GM12878 (cell line): ENCODE results near the gene TMEM94. TPM values are rescaled to one million over a fixed set of nuclear protein-coding genes. Genes with fewer than 3 reads are reported as not detected.

Experiments
- ATAC-seq: fragments of 200-7000 bp; cut with Tn5 transposase; 3 replicates; pipeline ENCODE4 v1.9.1; 2020; ENCODE audit warnings: mild to moderate bottlenecking, moderate library complexity
- BruUV-seq: library from RNA; stranded (reverse); fragments of 400-500 nt; replicated peaks from 2 replicates; lab custom pipeline; 2021; lab: Mats Ljungman, UMichigan
- CTCF ChIA-PET: fragments of 300-600 bp; sonication (Branson Sonifier 250); formaldehyde crosslinking; extraction: SDS; loops from one replicate; lab custom pipeline; 2021; ENCODE audit warnings: inconsistent platforms; lab: Yijun Ruan, JAX
- POLR2A ChIA-PET: fragments of 350-600 bp; formaldehyde crosslinking; extraction: SDS; loops from one replicate; lab custom pipeline; 2021; ENCODE audit warnings: inconsistent platforms; lab: Charles Lee
- RAD21 ChIA-PET: fragments of 300-600 bp; sonication (Branson Sonifier 250); formaldehyde crosslinking; loops from one replicate; lab custom pipeline; 2023; ENCODE audit warnings: antibody characterized with exemption; ENCODE audit not compliant: unreplicated experiment; lab: Charles Lee
- SMC1A ChIA-PET: fragments of 300-600 bp; sonication (Branson Sonifier 250); formaldehyde crosslinking; loops from one replicate; lab custom pipeline; 2023; ENCODE audit not compliant: unreplicated experiment, uncharacterized antibody; lab: Charles Lee
- DNase-seq: peaks from one replicate; pipeline ENCODE4 v3.0.0-alpha.2; 2011; ENCODE audit warnings: low read depth, low spot score
- FAIRE-seq: peaks from 3 replicates; lab custom pipeline; 2011; peaks lifted over from hg19 to GRCh38; lab: Jason Lieb, UNC
- H2AFZ ChIP-seq: 2 replicates; pipeline ENCODE4 v1.6.0; 2011; ENCODE audit warnings: low read depth, low read length, control low read depth; ENCODE audit not compliant: control insufficient read depth
- H3K27ac ChIP-seq: 2 replicates; pipeline ENCODE4 v1.5.1; 2011; ENCODE audit warnings: control low read depth; ENCODE audit not compliant: control insufficient read depth, insufficient read depth
- H3K27me3 ChIP-seq, 2 experiments: replicated peaks in 1 of 2; 2 replicates each; pipeline versions ENCODE4 v1.6.0 to v1.6.1; 2011; ENCODE audit warnings: low read length in 1 of 2; ENCODE audit not compliant: control insufficient read depth in 2 of 2, insufficient read depth in 2 of 2
- H3K36me3 ChIP-seq, 2 experiments: 2 replicates each; pipeline ENCODE4 v1.5.1; 2011; ENCODE audit warnings: low read length in 1 of 2; ENCODE audit not compliant: control insufficient read depth in 2 of 2, insufficient read depth in 2 of 2
- H3K4me1 ChIP-seq: 2 replicates; pipeline ENCODE4 v1.6.1; 2011; ENCODE audit warnings: mild to moderate bottlenecking, low read length, moderate library complexity, mixed read lengths; ENCODE audit not compliant: control insufficient read depth, insufficient read depth
- H3K4me2 ChIP-seq: 2 replicates; pipeline ENCODE4 v1.6.0; 2011; ENCODE audit warnings: control low read depth; ENCODE audit not compliant: control insufficient read depth, insufficient read depth
- H3K4me3 ChIP-seq: fragments of 200-600 bp; sonication (generic); 2 replicates; pipeline ENCODE4 v1.5.1; 2016
- H3K79me2 ChIP-seq: 2 replicates; pipeline ENCODE4 v1.6.0; 2011; ENCODE audit warnings: low read length; ENCODE audit not compliant: control insufficient read depth, insufficient read depth
- H3K9ac ChIP-seq: 2 replicates; pipeline ENCODE4 v1.8.0; 2011; ENCODE audit warnings: low read length, control low read depth, mixed read lengths; ENCODE audit not compliant: control insufficient read depth, insufficient read depth
- H3K9me3 ChIP-seq: replicated peaks from 3 replicates; pipeline ENCODE4 v1.5.1; 2011; ENCODE audit warnings: mild to moderate bottlenecking, low read length; ENCODE audit not compliant: control insufficient read depth, insufficient read depth
- H4K20me1 ChIP-seq: 2 replicates; pipeline ENCODE4 v1.6.0; 2011; ENCODE audit not compliant: control insufficient read depth, insufficient read depth
- BCL11A ChIP-seq: IDR thresholded peaks from 2 replicates; pipeline ENCODE4 v1.6.1; 2011; ENCODE audit warnings: low read depth, low read length
- CBFB ChIP-seq: IDR thresholded peaks from 2 replicates; pipeline ENCODE4 v1.6.1; 2016; ENCODE audit warnings: antibody characterized with exemption, low read depth
- CBX5 ChIP-seq: sonication (generic); IDR thresholded peaks from 2 replicates; pipeline ENCODE4 v1.6.1; 2016; ENCODE audit warnings: low read depth, moderate library complexity, mild to moderate bottlenecking, inconsistent platforms
- CHD2 ChIP-seq: IDR thresholded peaks from 2 replicates; pipeline ENCODE4 v1.6.1; 2011; ENCODE audit warnings: low read depth, low read length, improper control_type of control experiment, borderline replicate concordance
- KLF5 ChIP-seq: fragments of 450-650 bp; IDR thresholded peaks from 2 replicates; pipeline ENCODE4 v1.6.1; 2014; ENCODE audit warnings: mild to moderate bottlenecking; ENCODE audit not compliant: partially characterized antibody
- NR2C2 ChIP-seq: IDR thresholded peaks from 2 replicates; pipeline ENCODE4 v1.6.1; 2011; ENCODE audit warnings: borderline replicate concordance, low read depth; ENCODE audit not compliant: control insufficient read depth, insufficient read length
- PRDM15 ChIP-seq: fragments of 450-650 bp; formaldehyde crosslinking; IDR thresholded peaks from 2 replicates; pipeline ENCODE4 v1.4.0; 2020; ENCODE audit warnings: mild to moderate bottlenecking, moderate library complexity
- RBBP5 ChIP-seq: fragments of 200-600 bp; sonication (generic); conservative IDR thresholded peaks from 2 replicates; pipeline ENCODE4 v1.6.1; 2016
- RELA ChIP-seq: fragments of 450-650 bp; IDR thresholded peaks from 2 replicates; pipeline ENCODE4 v1.8.0; 2014; ENCODE audit warnings: borderline replicate concordance; ENCODE audit not compliant: partially characterized antibody
- TARDBP ChIP-seq: IDR thresholded peaks from 2 replicates; pipeline ENCODE4 v1.6.1; 2016; ENCODE audit warnings: borderline replicate concordance
- ZBED1 ChIP-seq: IDR thresholded peaks from 2 replicates; pipeline ENCODE4 v1.6.1; 2016; ENCODE audit warnings: borderline replicate concordance
- WGBS: methylation state at CpG from one replicate; pipeline ENCODE4 v1.1.6; 2016; ENCODE audit warnings: low lambda C conversion rate; ENCODE audit not compliant: insufficient replicate concordance, insufficient coverage; ENCODE audit errors: missing lambda C conversion rate; 5-methylcytosine and 5-hydroxymethylcytosine counted together
- in situ Hi-C: fragments of 300-500 bp; cut with MboI; formaldehyde crosslinking; loops from 9 replicates; pipeline ENCODE4 v1.14.3; 2018; ENCODE audit warnings: mixed read lengths
- intact Hi-C: fragments of 100-400 bp; cut with micrococcal nuclease; formaldehyde crosslinking; loops from one replicate; pipeline ENCODE4 v1.14.2; 2022; ENCODE audit not compliant: unreplicated experiment
- polyA plus RNA-seq, 11 experiments: library from polyadenylated mRNA; depleted of rRNA in 4 of 11; unstranded in 6 of 11; stranded (reverse) in 5 of 11; fragments of >200 nt; fragmentation: Nextera tagmentation in 4 of 11; fragmentation: Illumina TruSeq in 1 of 11; extraction: Ambion mirVana in 4 of 11; extraction: Trizol in 1 of 11; gene quantifications; 1 replicate in 1 of 11; 2 replicates in 10 of 11; pipeline versions ENCODE4 v1.2.1 to v1.2.3, GENCODE V29; 2011 to 2016; ENCODE audit warnings: inconsistent platforms in 2 of 11, missing spikeins in 2 of 11, low read depth in 1 of 11
- total RNA-seq, 4 experiments: library from RNA; depleted of rRNA in 3 of 4; stranded (reverse); fragments of >200 nt in 3 of 4; fragmentation: Illumina TruSeq in 1 of 4; extraction: Trizol in 1 of 4; gene quantifications; 2 replicates each; pipeline versions ENCODE4 v1.2.1 to v1.2.3, GENCODE V29; 2013 to 2021
- TF ChIP-seq, protein P1 (sequence below), 3 experiments: IDR thresholded peaks in 2 of 3; conservative IDR thresholded peaks in 1 of 3; 2 replicates each; pipeline ENCODE4 v1.5.1; 2011; ENCODE audit warnings: low read depth in 3 of 3, low read length in 3 of 3, mild to moderate bottlenecking in 3 of 3, control low read depth in 2 of 3, moderate library complexity in 2 of 3, inconsistent platforms in 1 of 3, mixed read lengths in 1 of 3; ENCODE audit not compliant: control insufficient read depth in 2 of 3, insufficient read depth in 1 of 3; ENCODE audit errors: extremely low read depth in 1 of 3
- TF ChIP-seq, protein P2 (sequence below): IDR thresholded peaks from 2 replicates; pipeline ENCODE4 v1.6.1; 2012; ENCODE audit warnings: low read depth, low read length, improper control_type of control experiment

The TMEM94 gene
- total and polyA plus RNA-seq, 10 of the 15 experiments (the other 5 are each of a cell fraction or from before 2014, with no cell fraction given), result 0.31 to 70.7 (median 24.4) TPM

DNA sequence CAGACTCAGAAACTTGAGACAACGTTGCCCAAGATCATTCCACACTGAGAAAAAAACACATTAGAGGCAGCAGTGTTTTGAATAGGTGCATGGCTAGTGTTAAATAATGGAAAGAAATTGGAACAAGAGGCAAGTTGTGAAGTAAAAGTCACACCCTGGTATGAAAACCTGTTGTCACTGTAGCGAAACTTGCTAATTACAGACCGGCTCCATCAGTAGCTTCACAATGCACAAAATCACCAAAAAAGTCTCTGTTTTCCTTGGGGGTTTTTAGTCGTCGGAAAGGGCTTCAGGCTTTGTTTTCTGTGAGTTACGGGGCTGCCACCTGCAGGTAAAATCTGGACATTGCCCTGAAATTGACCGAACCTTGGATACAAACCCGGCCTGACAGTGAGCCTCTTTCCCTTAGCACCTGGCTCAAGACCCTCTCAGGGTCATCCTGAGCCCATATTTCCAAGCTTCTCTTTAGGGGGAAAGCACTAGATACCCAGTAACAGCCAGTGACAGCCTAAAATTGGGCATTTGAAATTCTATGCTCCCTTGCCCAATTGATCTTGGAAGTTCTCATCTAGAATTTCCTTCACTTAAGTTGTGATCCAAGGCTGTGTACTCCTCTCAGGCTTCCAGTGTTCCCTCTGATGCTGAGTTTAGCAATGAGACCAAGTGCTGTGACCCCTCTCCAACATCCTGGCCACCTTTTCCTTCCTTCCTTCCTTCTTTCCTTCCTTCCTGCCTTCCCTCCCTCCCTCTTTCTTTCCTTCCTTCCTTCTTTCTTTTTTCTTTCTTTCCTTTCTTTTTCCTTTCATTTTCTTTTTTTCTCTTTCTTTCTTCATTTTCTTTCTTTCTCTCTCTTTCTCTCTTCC is 43.7 kb upstream of the TMEM94 start (continued):
- TF ChIP-seq, protein P1, sequence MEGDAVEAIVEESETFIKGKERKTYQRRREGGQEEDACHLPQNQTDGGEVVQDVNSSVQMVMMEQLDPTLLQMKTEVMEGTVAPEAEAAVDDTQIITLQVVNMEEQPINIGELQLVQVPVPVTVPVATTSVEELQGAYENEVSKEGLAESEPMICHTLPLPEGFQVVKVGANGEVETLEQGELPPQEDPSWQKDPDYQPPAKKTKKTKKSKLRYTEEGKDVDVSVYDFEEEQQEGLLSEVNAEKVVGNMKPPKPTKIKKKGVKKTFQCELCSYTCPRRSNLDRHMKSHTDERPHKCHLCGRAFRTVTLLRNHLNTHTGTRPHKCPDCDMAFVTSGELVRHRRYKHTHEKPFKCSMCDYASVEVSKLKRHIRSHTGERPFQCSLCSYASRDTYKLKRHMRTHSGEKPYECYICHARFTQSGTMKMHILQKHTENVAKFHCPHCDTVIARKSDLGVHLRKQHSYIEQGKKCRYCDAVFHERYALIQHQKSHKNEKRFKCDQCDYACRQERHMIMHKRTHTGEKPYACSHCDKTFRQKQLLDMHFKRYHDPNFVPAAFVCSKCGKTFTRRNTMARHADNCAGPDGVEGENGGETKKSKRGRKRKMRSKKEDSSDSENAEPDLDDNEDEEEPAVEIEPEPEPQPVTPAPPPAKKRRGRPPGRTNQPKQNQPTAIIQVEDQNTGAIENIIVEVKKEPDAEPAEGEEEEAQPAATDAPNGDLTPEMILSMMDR (IDR thresholded peaks at IDR 0.05 in 2 of 3, conservative IDR thresholded peaks at IDR 0.05 in 1 of 3; ENCODE audit: control insufficient read depth in 2 of 3, extremely low read depth in 1 of 3, insufficient read depth in 1 of 3, low read depth in 3 of 3, low read length in 3 of 3), result peak; percentile 73 to 89 (median 85)

DNA sequence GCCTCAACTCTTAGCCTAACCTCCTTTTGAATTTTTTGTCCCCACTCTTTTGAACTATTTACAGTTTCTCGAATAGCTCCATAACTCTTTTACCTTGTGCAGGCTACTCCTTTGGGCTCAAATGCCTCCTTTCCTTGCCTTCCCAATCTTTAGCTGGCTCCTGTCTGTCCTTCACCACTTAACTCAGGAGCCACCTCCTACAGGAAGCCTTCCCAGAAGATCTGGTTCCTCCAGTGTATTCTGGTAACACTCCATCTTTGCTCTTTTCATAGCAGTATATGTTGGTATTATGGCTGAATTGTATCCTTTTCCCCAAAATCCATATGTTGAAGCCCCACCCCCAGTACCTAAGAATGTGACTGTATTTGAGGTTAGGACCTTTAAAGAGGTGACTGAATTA is 41.9 kb upstream of the TMEM94 start:
- no peak overlapping the region for H3K4me2 ChIP-seq
- no peak overlapping the region for H3K27ac ChIP-seq
- no peak overlapping the region for H3K9ac ChIP-seq
- DNase-seq, result no peak
- in situ Hi-C loops (loop anchor here (5.0 kb wide), 3 partner anchors 142 to 447 kb away; partner anchors contain the start of gene MIF4GD), intact Hi-C loops (loop anchor here (5.0 to 10.0 kb wide), 2 partner anchors 302 to 450 kb away; no protein-coding TSS in a partner anchor)
- no peaks in the 10 kb centered on the region for H3K27me3 ChIP-seq
- H4K20me1 ChIP-seq, result no peaks in the 10 kb centered on the region
- ATAC-seq, result no peak
- H3K4me3 ChIP-seq, result no peak overlapping the region
- POLR2A ChIA-PET, result interaction anchor here (0.5 to 1.2 kb wide), 5 partner anchors 47 to 312 kb away, joined by 3 to 5 read pairs (median 3); partner anchors contain the start of gene SLC25A19
- no TSS peak for BruUV-seq
- RAD21 ChIA-PET, result interaction anchor here (0.7 to 1.2 kb wide), 3 partner anchors 125 to 453 kb away, joined by 3 to 6 read pairs (median 3); partner anchors contain the start of genes MIF4GD and SLC25A19
- CTCF ChIA-PET, result interaction anchor here (1.1 to 2.1 kb wide), 3 partner anchors 14 to 301 kb away, joined by 3 to 7 read pairs (median 5); no protein-coding TSS in a partner anchor
- H3K36me3 ChIP-seq, result no peaks in the 10 kb centered on the region
- WGBS, result 15% methylated on average over 1 of the region's 1 CpG
- peaks cover 7% of the 10 kb centered on the region; the same call in 1 of the 2 replicates for H3K4me1 ChIP-seq
- no peaks in the 10 kb centered on the region for H3K79me2 ChIP-seq
- no peak for FAIRE-seq
- no peak overlapping the region for H2AFZ ChIP-seq
- no peaks in the 10 kb centered on the region for H3K9me3 ChIP-seq
- SMC1A ChIA-PET, result interaction anchor here (0.7 to 3.0 kb wide), 5 partner anchors 34 to 431 kb away, joined by 3 to 14 read pairs (median 3); partner anchors contain the start of genes TMEM94 and TSEN54
- no peak for TF ChIP-seq RBBP5
- no peak for TF ChIP-seq BCL11A
- no peak for TF ChIP-seq TARDBP
- TF ChIP-seq RELA, result no peak
- TF ChIP-seq NR2C2, result no peak
- TF ChIP-seq CBFB, result no peak
- no peak for TF ChIP-seq ZBED1
- TF ChIP-seq KLF5, result no peak
- no peak for TF ChIP-seq CBX5
- TF ChIP-seq CHD2, result no peak
- no peak for TF ChIP-seq PRDM15 (CRISPR knock-in tag)
- TF ChIP-seq, protein P2, sequence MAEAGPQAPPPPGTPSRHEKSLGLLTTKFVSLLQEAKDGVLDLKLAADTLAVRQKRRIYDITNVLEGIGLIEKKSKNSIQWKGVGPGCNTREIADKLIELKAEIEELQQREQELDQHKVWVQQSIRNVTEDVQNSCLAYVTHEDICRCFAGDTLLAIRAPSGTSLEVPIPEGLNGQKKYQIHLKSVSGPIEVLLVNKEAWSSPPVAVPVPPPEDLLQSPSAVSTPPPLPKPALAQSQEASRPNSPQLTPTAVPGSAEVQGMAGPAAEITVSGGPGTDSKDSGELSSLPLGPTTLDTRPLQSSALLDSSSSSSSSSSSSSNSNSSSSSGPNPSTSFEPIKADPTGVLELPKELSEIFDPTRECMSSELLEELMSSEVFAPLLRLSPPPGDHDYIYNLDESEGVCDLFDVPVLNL, result no peak
